GM18505 (cell line): Measurements from ENCODE around the gene NCAN.
"Not testable (repeated sequence)": the region's sequence is repeated elsewhere in the genome, so short reads cannot be mapped to it uniquely, and the experiment has no call there.

Experiments used
- ATAC-seq: cut with Tn5 transposase; IDR thresholded peaks from one replicate; pipeline ENCODE4 v1.9.1; 2021; ENCODE audit not compliant: unreplicated experiment
- POLR2A ChIP-seq: IDR thresholded peaks from 4 replicates; pipeline ENCODE4 v1.6.1; 2011; ENCODE audit warnings: borderline replicate concordance; ENCODE audit not compliant: insufficient read depth, insufficient read length; ENCODE audit errors: extremely low read depth

The NCAN gene

DNA sequence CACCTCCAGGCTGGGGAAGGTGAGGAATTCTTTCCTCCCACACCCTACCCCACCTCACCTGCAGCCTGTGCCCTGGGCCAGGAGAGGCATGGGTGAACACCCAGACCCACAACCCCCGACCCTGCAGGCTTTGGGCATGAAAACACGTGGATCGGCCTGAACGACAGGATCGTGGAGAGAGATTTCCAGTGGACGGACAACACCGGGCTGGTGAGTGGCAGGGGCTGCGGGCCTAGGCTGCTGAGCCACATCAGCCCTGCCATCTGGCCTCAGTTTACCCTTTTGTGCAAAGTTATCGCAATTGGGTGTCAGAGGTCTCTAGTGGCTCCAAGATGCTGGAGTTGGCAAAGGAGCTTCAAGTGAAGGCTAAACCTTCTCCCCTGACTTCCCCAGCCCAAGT is 28.7 kb downstream of the NCAN start:
- no peak for ATAC-seq
- TF ChIP-seq POLR2A = no peak

GRCh38 chr19:19250196-19250801 is 38.5 kb downstream of the NCAN start:
- no peak for ATAC-seq
- no peak for TF ChIP-seq POLR2A

DNA sequence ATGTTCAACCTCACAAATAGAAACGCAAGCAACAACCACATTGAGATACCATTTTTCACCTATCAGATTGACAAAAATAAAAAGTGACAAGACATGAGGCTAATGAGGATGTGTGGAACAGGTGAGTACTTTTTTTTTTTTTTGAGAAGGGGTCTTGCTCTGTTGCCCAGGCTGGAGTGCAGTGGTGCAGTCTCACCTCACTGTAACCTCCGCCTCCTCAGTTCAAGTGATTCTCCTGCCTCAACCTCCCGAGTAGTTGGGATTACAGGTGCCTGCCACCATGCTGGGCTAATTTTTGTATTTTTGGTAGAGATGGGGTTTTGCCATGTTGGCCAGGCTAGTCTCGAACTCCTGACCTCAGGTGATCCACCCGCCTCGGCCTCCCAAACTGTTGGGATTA is 41.7 kb downstream of the NCAN start:
- not testable (repeated sequence) for ATAC-seq

- ATAC-seq = no peak
- TF ChIP-seq POLR2A = no peak
These were observed 44.6 kb downstream of the NCAN start for GRCh38 chr19:19256072-19256969.

DNA sequence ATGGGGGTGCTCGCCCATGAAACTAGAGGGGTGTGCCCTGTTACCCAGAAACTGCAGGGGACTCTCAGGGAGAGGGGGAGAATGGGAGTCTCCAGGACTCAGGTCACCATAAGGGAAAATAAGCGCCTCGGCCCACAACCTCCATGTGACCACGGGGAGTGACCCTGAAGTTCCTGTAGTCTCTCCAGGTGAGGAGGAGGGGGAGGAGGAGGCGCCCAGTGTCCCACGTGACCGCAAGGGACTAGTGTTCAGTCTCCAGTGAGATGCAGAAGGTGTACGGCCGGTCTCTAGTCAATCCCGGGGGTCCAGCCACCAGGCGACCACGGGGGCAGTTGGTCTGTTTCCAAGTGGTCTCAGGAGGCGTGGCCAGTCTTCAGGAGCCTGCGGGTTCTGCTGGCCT is 45.4 kb downstream of the NCAN start:
- no peak for ATAC-seq
- no peak for TF ChIP-seq POLR2A

- TF ChIP-seq POLR2A = no peak
- no peak for ATAC-seq
These were observed 46.3 kb downstream of the NCAN start for GRCh38 chr19:19257836-19258588.

- ATAC-seq = no peak
- no peak for TF ChIP-seq POLR2A
These were observed 47.0 kb downstream of the NCAN start for GRCh38 chr19:19258589-19259338.

DNA sequence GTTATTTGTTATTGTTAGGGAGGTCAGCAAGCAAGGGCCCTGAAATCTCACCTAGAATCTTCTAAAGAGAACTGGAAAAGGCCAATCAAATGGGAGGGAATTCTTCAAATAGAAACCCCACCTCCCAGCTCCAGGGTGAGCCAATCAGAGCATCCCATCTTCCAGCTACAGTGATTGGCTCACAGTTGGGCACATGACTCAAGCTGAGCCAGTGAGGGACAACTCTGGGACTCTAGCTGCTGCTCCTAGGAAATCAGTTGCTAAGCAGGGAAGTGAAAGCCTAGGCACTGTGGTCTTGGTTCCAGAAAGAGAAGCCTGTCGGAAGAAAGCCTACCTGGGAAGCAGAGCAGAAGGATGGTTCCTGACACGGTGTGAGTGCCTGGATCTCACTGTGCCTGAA is 48.0 kb downstream of the NCAN start:
- ATAC-seq = no peak

GRCh38 chr19:19260417-19261214 is 48.9 kb downstream of the NCAN start:
- no peak for TF ChIP-seq POLR2A
- no peak for ATAC-seq

More for the DNA sequence above, 48.0 kb downstream of the NCAN start:
- no peak for TF ChIP-seq POLR2A

GRCh38 chr19:19261350-19262189 is 49.8 kb downstream of the NCAN start:
- TF ChIP-seq POLR2A = no peak
- no peak for ATAC-seq

DNA sequence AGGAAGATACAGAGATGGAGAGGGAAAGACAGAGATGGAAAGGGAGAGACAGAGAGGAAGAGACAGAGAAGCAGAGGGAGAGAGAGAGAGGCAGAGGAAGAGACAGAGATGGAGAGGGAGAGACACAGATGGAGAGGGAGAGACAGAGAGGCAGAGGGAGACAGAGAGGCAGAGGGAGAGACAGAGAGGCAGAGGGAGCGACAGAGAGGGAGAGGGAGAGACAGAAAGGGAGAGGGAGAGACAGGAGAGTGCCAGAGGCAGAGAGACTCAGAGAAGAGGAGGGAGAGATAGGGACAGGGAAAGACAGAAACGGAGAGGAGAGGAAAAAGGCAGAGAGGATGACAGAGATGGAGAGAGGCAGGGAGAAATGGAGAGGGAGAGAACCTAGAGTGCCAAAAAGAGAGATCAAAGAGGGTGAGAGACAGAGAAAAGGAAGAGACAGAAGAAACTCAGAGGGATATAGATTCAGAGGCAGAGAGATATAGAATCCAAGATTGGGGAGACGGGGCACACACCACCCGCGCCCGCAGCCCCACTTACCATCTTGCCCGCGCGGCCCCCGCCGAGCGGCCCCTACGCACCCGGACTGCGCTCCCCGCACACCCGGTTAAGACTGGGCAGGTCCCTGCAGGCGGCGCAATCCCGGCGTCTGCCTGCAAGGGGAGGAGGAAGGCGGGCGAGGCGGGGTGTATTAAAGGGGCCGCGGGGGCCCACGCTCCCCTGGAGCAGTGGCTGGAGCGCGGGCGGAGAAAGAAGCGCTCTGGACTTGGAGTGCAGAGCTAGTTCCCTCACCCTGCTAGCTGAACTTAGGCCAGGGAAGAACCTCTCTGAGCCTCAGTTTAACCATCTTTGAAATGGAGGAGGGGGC is 50.7 kb downstream of the NCAN start:
- ATAC-seq = no peak

DNA sequence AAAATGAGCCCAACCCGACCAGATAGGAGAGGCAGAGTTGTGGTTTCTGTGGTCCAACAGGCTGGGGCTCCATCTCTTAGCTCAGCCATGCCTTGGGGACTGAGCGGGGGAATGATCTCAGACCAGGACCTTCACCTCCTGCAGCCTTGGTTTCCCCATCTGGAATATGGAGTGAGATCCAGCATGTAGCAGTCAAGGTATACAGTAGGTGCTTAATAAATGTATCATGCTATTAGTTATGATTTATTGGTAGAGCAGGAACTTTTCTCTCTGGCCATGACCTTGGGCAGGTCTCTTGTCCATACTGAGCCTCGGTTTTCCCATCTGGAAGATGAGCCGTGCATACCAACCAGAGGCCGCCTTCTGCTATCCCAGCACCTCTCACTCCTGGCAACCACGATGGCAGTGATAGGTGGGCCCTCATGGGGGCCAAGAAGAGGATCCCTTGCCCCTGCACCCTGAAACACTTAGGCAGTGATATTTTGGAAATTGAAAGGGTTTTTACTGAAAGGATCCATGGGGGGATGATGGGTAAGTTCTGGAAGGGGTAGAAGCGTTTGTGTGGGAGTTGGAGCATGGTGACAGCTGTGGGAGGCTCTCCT is 52.2 kb downstream of the NCAN start:
- ATAC-seq = no peak

More for the DNA sequence above, 50.7 kb downstream of the NCAN start:
- no peak for TF ChIP-seq POLR2A

More for the DNA sequence above, 52.2 kb downstream of the NCAN start:
- TF ChIP-seq POLR2A = no peak
